Transverse colon (tissue), 3 donors: ENCODE measurements around the gene CAMK2B.

Source experiments
- CTCF ChIP-seq, 5 experiments: fragments of 200-600 bp in 3 of 5; fragments of 450-650 bp in 2 of 5; sonication (generic) in 3 of 5; IDR thresholded peaks; 1 replicate in 2 of 5; 2 replicates in 3 of 5; pipeline ENCODE4 v1.5.1; 2016 to 2017; ENCODE audit warnings: antibody characterized with exemption in 5 of 5, inconsistent platforms in 3 of 5, mild to moderate bottlenecking in 2 of 5, moderate library complexity in 1 of 5
- POLR2A ChIP-seq: fragments of 450-650 bp; IDR thresholded peaks from one replicate; pipeline ENCODE4 v1.6.1; 2016; ENCODE audit warnings: antibody characterized with exemption, mild to moderate bottlenecking, moderate library complexity

GRCh38 chr7:44305564-44306507, 19.6 kb downstream of the CAMK2B start:
- no peak for TF ChIP-seq CTCF (IDR thresholded peaks at IDR 0.05)
- no peak for TF ChIP-seq POLR2A
